HepG2 (cell line): Measurements from ENCODE around the gene FUT1. TPM values are rescaled to one million over a fixed set of nuclear protein-coding genes. Genes with fewer than 3 reads are reported as not detected.

Source experiments
- CCDC6 ChIP-seq: sonication (generic); formaldehyde crosslinking; IDR thresholded peaks from 2 replicates; pipeline ENCODE4 v1.8.1; 2022; ENCODE audit warnings: mild to moderate bottlenecking, missing genetic modification reagents, moderate library complexity
- GPN1 ChIP-seq: sonication (generic); formaldehyde crosslinking; IDR thresholded peaks from 2 replicates; pipeline ENCODE4 v1.5.1; 2020; ENCODE audit warnings: missing genetic modification reagents, borderline replicate concordance
- HMG20B ChIP-seq: conservative IDR thresholded peaks from 2 replicates; pipeline ENCODE4 v1.6.1; 2016; ENCODE audit warnings: missing genetic modification reagents, missing compliant biosample characterization
- MNT ChIP-seq: fragments of 450-650 bp; IDR thresholded peaks from 2 replicates; pipeline ENCODE4 v1.6.1; 2016
- MTA1 ChIP-seq: sonication (generic); formaldehyde crosslinking; IDR thresholded peaks from 2 replicates; pipeline ENCODE4 v1.4.0; 2020; ENCODE audit warnings: missing genetic modification reagents, mild to moderate bottlenecking, borderline replicate concordance
- NBN ChIP-seq: fragments of 450-650 bp; conservative IDR thresholded peaks from 2 replicates; pipeline ENCODE4 v1.6.1; 2017
- NPAS2 ChIP-seq: sonication (generic); formaldehyde crosslinking; IDR thresholded peaks from 2 replicates; pipeline ENCODE4 v1.8.0; 2022; ENCODE audit warnings: mild to moderate bottlenecking, missing genetic modification reagents, borderline replicate concordance
- PBX2 ChIP-seq: IDR thresholded peaks from 2 replicates; pipeline ENCODE4 v1.6.1; 2016; ENCODE audit warnings: control low read depth
- PRPF4 ChIP-seq: fragments of 200-400 bp; formaldehyde crosslinking; IDR thresholded peaks from 2 replicates; pipeline ENCODE4 v1.6.1; 2016; ENCODE audit warnings: low read length, low read depth; ENCODE audit not compliant: poor library complexity, severe bottlenecking
- SNAPC2 ChIP-seq: sonication (generic); formaldehyde crosslinking; IDR thresholded peaks from 2 replicates; pipeline ENCODE4 v1.8.1; 2022; ENCODE audit warnings: mild to moderate bottlenecking, missing genetic modification reagents
- STAT6 ChIP-seq: sonication (generic); formaldehyde crosslinking; IDR thresholded peaks from 2 replicates; pipeline ENCODE4 v1.4.0; 2020; ENCODE audit warnings: missing genetic modification reagents, mild to moderate bottlenecking, borderline replicate concordance
- TFDP2 ChIP-seq: sonication (generic); formaldehyde crosslinking; IDR thresholded peaks from 2 replicates; pipeline ENCODE4 v1.4.0; 2020; ENCODE audit warnings: missing genetic modification reagents
- TFE3 ChIP-seq: IDR thresholded peaks from 2 replicates; pipeline ENCODE4 v1.6.1; 2016
- THAP8 ChIP-seq: sonication (generic); formaldehyde crosslinking; IDR thresholded peaks from 2 replicates; pipeline ENCODE4 v1.5.1; 2020; ENCODE audit warnings: missing genetic modification reagents, mild to moderate bottlenecking, borderline replicate concordance
- XRCC5 ChIP-seq: fragments of 200-400 bp; formaldehyde crosslinking; optimal IDR thresholded peaks from 2 replicates; pipeline ENCODE3; 2017; ENCODE audit warnings: mild to moderate bottlenecking, low read length
- ZBTB10 ChIP-seq: sonication (generic); formaldehyde crosslinking; IDR thresholded peaks from 2 replicates; pipeline ENCODE4 v1.4.0; 2020; ENCODE audit warnings: missing genetic modification reagents, borderline replicate concordance
- ZNF234 ChIP-seq: sonication (generic); formaldehyde crosslinking; conservative IDR thresholded peaks from 2 replicates; pipeline ENCODE4 v1.5.1; 2020; ENCODE audit warnings: mild to moderate bottlenecking, missing genetic modification reagents
- ZNF577 ChIP-seq: sonication (generic); formaldehyde crosslinking; IDR thresholded peaks from 2 replicates; pipeline ENCODE4 v1.4.0; 2020; ENCODE audit warnings: mild to moderate bottlenecking, low read depth, missing genetic modification reagents, borderline replicate concordance
- polyA plus RNA-seq, 8 experiments: library from polyadenylated mRNA; depleted of rRNA in 3 of 8; stranded (reverse) in 7 of 8; unstranded in 1 of 8; fragments of >200 nt; fragmentation: Illumina TruSeq in 4 of 8; extraction: Trizol in 4 of 8; gene quantifications; 2 replicates each; pipeline versions ENCODE4 v1.2.1 to v1.2.3, GENCODE V29; 2011 to 2016; ENCODE audit warnings: low read depth in 4 of 8, missing spikeins in 1 of 8, mixed read lengths in 1 of 8; ENCODE audit not compliant: insufficient read depth in 1 of 8
- total RNA-seq, 5 experiments: library from RNA; depleted of rRNA; stranded (reverse); fragments of >200 nt; fragmentation: Illumina TruSeq; extraction: Trizol; gene quantifications; 2 replicates each; pipeline ENCODE4 v1.2.3, GENCODE V29; 2016; ENCODE audit warnings: low read depth in 1 of 5

Gene FUT1
- total and polyA plus RNA-seq, 2 of the 13 experiments (the other 11 are each of a cell fraction or from before 2014, with no cell fraction given), result 0.07 to 1.1 TPM

- TF ChIP-seq MNT (no peak), GPN1 (CRISPR knock-in tag) (no peak), STAT6 (CRISPR knock-in tag) (no peak), TFE3 (CRISPR knock-in tag) (no peak), PRPF4 (peak; percentile 80), PBX2 (CRISPR knock-in tag) (no peak), NPAS2 (CRISPR knock-in tag) (no peak), ZNF577 (CRISPR knock-in tag) (no peak), XRCC5 (no peak), MTA1 (CRISPR knock-in tag) (peak; percentile 79; the same call in 1 of the 2 replicates), SNAPC2 (no peak), CCDC6 (CRISPR knock-in tag) (0 out of 2 replicates have a peak, but pooled peaks have one; percentile 29), ZNF234 (CRISPR knock-in tag) (no peak), ZBTB10 (no peak), HMG20B (CRISPR knock-in tag) (no peak; the same call in 1 of the 2 replicates), TFDP2 (CRISPR knock-in tag) (no peak), NBN (no peak), THAP8 (CRISPR knock-in tag) (no peak)
Measured at GRCh38 chr19:48718711-48719231, 33.7 kb downstream of the FUT1 start (continued).
